ENCODE measurements around the gene PIGT.
"Not testable (repeated sequence)": the region's sequence is repeated elsewhere in the genome, so short reads cannot be mapped to it uniquely, and the experiment has no call there.

Gene PIGT

DNA sequence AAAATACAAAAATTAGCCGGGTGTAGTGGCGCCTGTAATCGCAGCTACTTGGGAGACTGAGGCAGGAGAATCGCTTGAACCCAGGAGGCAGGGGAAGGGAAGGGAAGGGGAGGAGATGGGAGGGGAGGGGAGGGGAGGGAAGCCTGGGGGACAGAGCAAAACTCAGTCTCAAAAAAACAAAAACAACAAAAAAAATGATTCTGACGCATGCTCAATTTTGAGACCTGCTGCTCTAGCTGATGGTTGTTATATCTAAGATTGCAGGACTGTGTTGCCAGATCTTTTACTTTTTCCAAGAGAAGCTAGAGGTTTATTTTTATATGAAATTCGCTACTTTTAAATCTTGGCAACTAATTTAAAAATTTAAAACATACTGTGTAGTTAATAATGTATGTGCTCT lies 51.2 kb downstream of the PIGT start:
- no peak for DNase-seq

GRCh38 chr20:45467861-45468260 lies 51.9 kb downstream of the PIGT start:
- DNase-seq, result peak; percentile 94

GRCh38 chr20:45469336-45470261 lies 53.7 kb downstream of the PIGT start, which contains the start of gene WFDC2:
TSS of gene WFDC2 (plus strand) at chr20:45469753. CDS start at chr20:45469782, 29 bp downstream.
- DNase-seq, result peak; percentile 75

- DNase-seq, result peak; percentile 78
These were observed 54.5 kb downstream of the PIGT start for GRCh38 chr20:45470262-45470931.

GRCh38 chr20:45470937-45471336 lies 55.0 kb downstream of the PIGT start:
- peak; percentile 49 for DNase-seq

GRCh38 chr20:45472286-45472685 lies 56.3 kb downstream of the PIGT start:
- not testable (repeated sequence) for DNase-seq
